HUES64 (cell line): ENCODE data around the gene TUBB4A.

Experiments used
- H3K27ac ChIP-seq: 2 replicates; pipeline ENCODE4 v1.7.0; 2013; ENCODE audit warnings: low read depth, low read length, inconsistent platforms
- H3K27me3 ChIP-seq: 2 replicates; pipeline ENCODE4 v1.6.1; 2013; ENCODE audit warnings: mild to moderate bottlenecking, low read length; ENCODE audit not compliant: insufficient read depth
- H3K36me3 ChIP-seq: 2 replicates; pipeline ENCODE4 v1.6.1; 2013; ENCODE audit warnings: mild to moderate bottlenecking, low read length; ENCODE audit not compliant: insufficient read depth
- H3K4me1 ChIP-seq: 2 replicates; pipeline ENCODE4 v1.6.1; 2013; ENCODE audit warnings: mild to moderate bottlenecking, low read length, moderate library complexity; ENCODE audit not compliant: insufficient read depth
- H3K4me3 ChIP-seq: 2 replicates; pipeline ENCODE4 v1.5.1; 2013; ENCODE audit warnings: mild to moderate bottlenecking, low read length, moderate library complexity
- H3K9ac ChIP-seq: 2 replicates; pipeline ENCODE4 v1.6.1; 2013; ENCODE audit warnings: mild to moderate bottlenecking, low read depth, low read length
- H3K9me3 ChIP-seq: 2 replicates; pipeline ENCODE4 v1.6.1; 2013; ENCODE audit warnings: low read depth, low read length; ENCODE audit not compliant: insufficient read depth
- WGBS: fragments of 150-250, 120-280 bp; methylation state at CpG from one replicate; pipeline ENCODE4 v1.1.7; 2013; ENCODE audit warnings: missing lambda C conversion rate; 5-methylcytosine and 5-hydroxymethylcytosine counted together

TUBB4A gene

GRCh38 chr19:6464070-6464873 lies 37.8 kb downstream of the TUBB4A start, which contains the start of gene CRB3:
CRB3 (plus strand) TSS chr19:6464271; CDS start chr19:6464702, 431 bp downstream.
- peak within 1 kb of the TSS; percentile 58 for H3K9ac ChIP-seq
- H3K4me3 ChIP-seq = peak within 1 kb of the TSS; percentile 83
- H3K9me3 ChIP-seq = no peaks in the 10 kb centered on the region
- H3K27me3 ChIP-seq = peaks cover 26% of the 10 kb centered on the region
- H3K27ac ChIP-seq = peak within 1 kb of the TSS; percentile 49; the same call in 1 of the 2 replicates
- peaks cover 11% of the 10 kb centered on the region; the same call in 1 of the 2 replicates for H3K36me3 ChIP-seq
- WGBS = 2% methylated on average over 65 of the region's 65 CpGs
- H3K4me1 ChIP-seq = no peaks in the 10 kb centered on the region

GRCh38 chr19:6460099-6460884 lies 41.8 kb downstream of the TUBB4A start:
- no peaks in the 10 kb centered on the region for H3K4me1 ChIP-seq
- peak overlapping the region; percentile 45 for H3K9ac ChIP-seq
- H3K27me3 ChIP-seq = peaks cover 26% of the 10 kb centered on the region
- WGBS = under 1% methylated on average over 57 of the region's 57 CpGs
- peaks cover 4% of the 10 kb centered on the region; the same call in 1 of the 2 replicates for H3K36me3 ChIP-seq
- H3K27ac ChIP-seq = peak overlapping the region; percentile 40; the same call in 1 of the 2 replicates
- no peaks in the 10 kb centered on the region for H3K9me3 ChIP-seq
- peak overlapping the region; percentile 84 for H3K4me3 ChIP-seq

GRCh38 chr19:6459262-6460098 lies 42.6 kb downstream of the TUBB4A start, which contains the start of gene SLC25A23:
SLC25A23 (minus strand) TSS chr19:6459792; CDS start chr19:6459628, 164 bp downstream.
- 1% methylated on average over 70 of the region's 70 CpGs for WGBS

GRCh38 chr19:6458695-6459261 lies 43.3 kb downstream of the TUBB4A start:
- H3K36me3 ChIP-seq = peaks cover 19% of the 10 kb centered on the region
- H3K4me1 ChIP-seq = no peaks in the 10 kb centered on the region
- peak overlapping the region; percentile 84 for H3K4me3 ChIP-seq
- peaks cover 12% of the 10 kb centered on the region; the same call in 1 of the 2 replicates for H3K27me3 ChIP-seq
- H3K9ac ChIP-seq = 0 out of 2 replicates have a peak overlapping the region, but pooled peaks have one; percentile 22
- H3K9me3 ChIP-seq = peaks cover 10% of the 10 kb centered on the region; the same call in 1 of the 2 replicates
- WGBS = 45% methylated on average over 16 of the region's 16 CpGs
- H3K27ac ChIP-seq = no peak overlapping the region

More at GRCh38 chr19:6459262-6460098, 42.6 kb downstream of the TUBB4A start, which contains the start of gene SLC25A23:
- Histone ChIP-seq H3K27ac (peak within 1 kb of the TSS; percentile 40; the same call in 1 of the 2 replicates), H3K4me1 (no peaks in the 10 kb centered on the region), H3K9me3 (peaks cover 3% of the 10 kb centered on the region; the same call in 1 of the 2 replicates), H3K9ac (peak within 1 kb of the TSS; percentile 54), H3K27me3 (peaks cover 19% of the 10 kb centered on the region; the same call in 1 of the 2 replicates), H3K4me3 (peak within 1 kb of the TSS; percentile 84), H3K36me3 (peaks cover 12% of the 10 kb centered on the region)

- Histone ChIP-seq H3K27me3 (peaks cover 6% of the 10 kb centered on the region; the same call in 1 of the 2 replicates), H3K9ac (no peak overlapping the region), H3K9me3 (peaks cover 13% of the 10 kb centered on the region; the same call in 1 of the 2 replicates), H3K36me3 (peaks cover 24% of the 10 kb centered on the region), H3K4me1 (no peaks in the 10 kb centered on the region), H3K4me3 (no peak overlapping the region), H3K27ac (no peak overlapping the region)
- WGBS = 82% methylated on average over 15 of the region's 17 CpGs
Observed at GRCh38 chr19:6457958-6458694, 44.0 kb downstream of the TUBB4A start.

GRCh38 chr19:6455924-6456323 lies 46.2 kb downstream of the TUBB4A start:
- H3K9ac ChIP-seq = no peak overlapping the region
- H3K4me3 ChIP-seq = no peak overlapping the region
- WGBS = 95% methylated on average over 15 of the region's 15 CpGs
- no peaks in the 10 kb centered on the region for H3K4me1 ChIP-seq
- no peak overlapping the region for H3K27ac ChIP-seq
- H3K9me3 ChIP-seq = peaks cover 13% of the 10 kb centered on the region; the same call in 1 of the 2 replicates
- H3K36me3 ChIP-seq = peaks cover 34% of the 10 kb centered on the region
- H3K27me3 ChIP-seq = no peaks in the 10 kb centered on the region

GRCh38 chr19:6453951-6454565 lies 48.1 kb downstream of the TUBB4A start:
- Histone ChIP-seq H3K9me3 (peaks cover 13% of the 10 kb centered on the region; the same call in 1 of the 2 replicates), H3K27me3 (no peaks in the 10 kb centered on the region), H3K4me3 (no peak overlapping the region), H3K36me3 (peaks cover 34% of the 10 kb centered on the region), H3K27ac (no peak overlapping the region), H3K9ac (no peak overlapping the region), H3K4me1 (no peaks in the 10 kb centered on the region)
- 97% methylated on average over 11 of the region's 11 CpGs for WGBS

GRCh38 chr19:6452899-6453298 lies 49.2 kb downstream of the TUBB4A start:
- H3K4me3 ChIP-seq = no peak overlapping the region
- 94% methylated on average over 2 of the region's 2 CpGs for WGBS
- H3K27me3 ChIP-seq = no peaks in the 10 kb centered on the region
- no peaks in the 10 kb centered on the region for H3K4me1 ChIP-seq
- no peak overlapping the region for H3K9ac ChIP-seq
- H3K36me3 ChIP-seq = peaks cover 34% of the 10 kb centered on the region
- H3K9me3 ChIP-seq = peaks cover 13% of the 10 kb centered on the region; the same call in 1 of the 2 replicates
- no peak overlapping the region for H3K27ac ChIP-seq

- peaks cover 13% of the 10 kb centered on the region; the same call in 1 of the 2 replicates for H3K9me3 ChIP-seq
- H3K27ac ChIP-seq = no peak overlapping the region
- no peak overlapping the region for H3K4me3 ChIP-seq
- no peaks in the 10 kb centered on the region for H3K4me1 ChIP-seq
- H3K9ac ChIP-seq = no peak overlapping the region
- 96% methylated on average over 19 of the region's 19 CpGs for WGBS
- H3K36me3 ChIP-seq = peaks cover 34% of the 10 kb centered on the region
- H3K27me3 ChIP-seq = no peaks in the 10 kb centered on the region
Observed at GRCh38 chr19:6452223-6452614, 49.9 kb downstream of the TUBB4A start.
